RWPE1 (cell line): ENCODE data around the gene P2RX2.

Experiments
- CTCF ChIA-PET: fragments of 350-600 bp; sonication (Branson Sonifier 250); formaldehyde crosslinking; extraction: SDS; loops from one replicate; lab custom pipeline; 2021; lab: Yijun Ruan, JAX
- POLR2A ChIA-PET: fragments of 400-600 bp; formaldehyde crosslinking; extraction: SDS; loops from one replicate; lab custom pipeline; 2020; ENCODE audit warnings: antibody characterized with exemption; ENCODE audit not compliant: low non-redundant PET; lab: Yijun Ruan, JAX
- DNase-seq: peaks from one replicate; pipeline ENCODE4 v3.0.0; 2012; ENCODE audit warnings: low spot score
- H3K27ac ChIP-seq: fragments of 450-650 bp; 2 replicates; pipeline ENCODE4 v1.5.1; 2017
- CTCF ChIP-seq: fragments of 450-650 bp; conservative IDR thresholded peaks from 2 replicates; pipeline ENCODE4 v1.5.1; 2017; ENCODE audit warnings: low read depth, mild to moderate bottlenecking

The P2RX2 gene

GRCh38 chr12:132578118-132578517 is 40.5 kb upstream of the P2RX2 start:
- H3K27ac ChIP-seq: no peak overlapping the region
- TF ChIP-seq CTCF: no peak
- DNase-seq: no peak
- ChIA-PET CTCF (no interaction called here), POLR2A (no interaction called here)

GRCh38 chr12:132578826-132579225 is 39.8 kb upstream of the P2RX2 start:
- no peak for TF ChIP-seq CTCF
- CTCF ChIA-PET: interaction anchor here (0.6 kb wide), 1 partner anchor 191 kb away, joined by 3 read pairs; no protein-coding TSS in a partner anchor
- POLR2A ChIA-PET: no interaction called here
- no peak overlapping the region for H3K27ac ChIP-seq
- no peak for DNase-seq

- ChIA-PET POLR2A (interaction anchor here (0.6 kb wide), 3 partner anchors 11 to 150 kb away, joined by 3 read pairs; no protein-coding TSS in a partner anchor), CTCF (no interaction called here)
- TF ChIP-seq CTCF: no peak
- H3K27ac ChIP-seq: no peak overlapping the region; the same call in 1 of the 2 replicates
- DNase-seq: no peak
Observed at GRCh38 chr12:132579744-132580143, 38.8 kb upstream of the P2RX2 start.

GRCh38 chr12:132580701-132581292 is 37.8 kb upstream of the P2RX2 start:
- no peak overlapping the region for H3K27ac ChIP-seq
- TF ChIP-seq CTCF: no peak
- no peak for DNase-seq
- CTCF ChIA-PET: interaction anchor here (0.6 to 0.7 kb wide), 2 partner anchors 19 to 167 kb away, joined by 3 read pairs; no protein-coding TSS in a partner anchor
- POLR2A ChIA-PET: no interaction called here

- POLR2A ChIA-PET: no interaction called here
- no peak for DNase-seq
- CTCF ChIA-PET: interaction anchor here (0.7 kb wide), 1 partner anchor 77 kb away, joined by 3 read pairs; no protein-coding TSS in a partner anchor
- no peak overlapping the region for H3K27ac ChIP-seq
- TF ChIP-seq CTCF: no peak
Observed at GRCh38 chr12:132581348-132582057, 37.1 kb upstream of the P2RX2 start.

- no peak for DNase-seq
- TF ChIP-seq CTCF: no peak
- ChIA-PET POLR2A (no interaction called here), CTCF (interaction anchor here (0.7 kb wide), 1 partner anchor 78 kb away, joined by 3 read pairs; no protein-coding TSS in a partner anchor)
- H3K27ac ChIP-seq: no peak overlapping the region
Observed at GRCh38 chr12:132582058-132582420, 36.5 kb upstream of the P2RX2 start.
